AG09309 (cell line): ENCODE data around the gene NOC2L.
A peak's percentile ranks its signal among the peaks of the same experiment; 100 is the strongest.

Source experiments
- DNase-seq: peaks from one replicate; pipeline ENCODE4 v3.0.0-alpha.2; 2010; ENCODE audit warnings: low read depth
- H3K4me3 ChIP-seq: 2 replicates; pipeline ENCODE4 v1.5.1; 2011; ENCODE audit warnings: mild to moderate bottlenecking, low read depth, low read length, moderate library complexity; ENCODE audit not compliant: control insufficient read depth
- CTCF ChIP-seq: IDR thresholded peaks from 2 replicates; pipeline ENCODE4 v1.5.1; 2011; ENCODE audit warnings: mild to moderate bottlenecking, low read depth, low read length, inconsistent platforms; ENCODE audit not compliant: insufficient read depth, control insufficient read depth; ENCODE audit errors: missing control alignments

Gene NOC2L

GRCh38 chr1:964691-965525 lies 5.9 kb upstream of the NOC2L start:
- no peak for DNase-seq
- no peak for TF ChIP-seq CTCF
- H3K4me3 ChIP-seq = no peak overlapping the region

GRCh38 chr1:963746-964525 lies 4.9 kb upstream of the NOC2L start:
- no peak overlapping the region for H3K4me3 ChIP-seq
- DNase-seq = no peak
- TF ChIP-seq CTCF = no peak

GRCh38 chr1:963301-963651 lies 4.2 kb upstream of the NOC2L start:
- no peak for TF ChIP-seq CTCF

GRCh38 chr1:962381-963300 lies 3.6 kb upstream of the NOC2L start:
- H3K4me3 ChIP-seq = no peak overlapping the region
- no peak for TF ChIP-seq CTCF

More at GRCh38 chr1:963301-963651, 4.2 kb upstream of the NOC2L start:
- no peak overlapping the region for H3K4me3 ChIP-seq
- no peak for DNase-seq

GRCh38 chr1:961132-961669 lies 2.1 kb upstream of the NOC2L start:
- peak overlapping the region; percentile 44 for H3K4me3 ChIP-seq
- no peak for TF ChIP-seq CTCF
- no peak for DNase-seq

More at GRCh38 chr1:962381-963300, 3.6 kb upstream of the NOC2L start:
- DNase-seq = no peak
